Neural crest cell (in vitro differentiated cells): ENCODE measurements around the gene MUC3A. TPM values are rescaled to one million over a fixed set of nuclear protein-coding genes. Genes with fewer than 3 reads are reported as not detected.
A peak's percentile ranks its signal among the peaks of the same experiment; 100 is the strongest.
"Not testable (repeated sequence)": the region's sequence is repeated elsewhere in the genome, so short reads cannot be mapped to it uniquely, and the experiment has no call there.

Source experiments
- DNase-seq: peaks from one replicate; pipeline ENCODE4 v3.0.0; 2021; ENCODE audit warnings: low read depth, mixed read lengths, low spot score
- H3K27ac Mint-ChIP-seq: one replicate; pipeline ENCODE4 v1.8.0; 2021; ENCODE audit warnings: mild to moderate bottlenecking, mixed read lengths; ENCODE audit not compliant: unreplicated experiment
- H3K27me3 Mint-ChIP-seq: 2 replicates; pipeline ENCODE4 v1.8.0; 2021; ENCODE audit warnings: low read depth, mild to moderate bottlenecking, mixed read lengths
- H3K36me3 Mint-ChIP-seq: 2 replicates; pipeline ENCODE4 v1.8.0; 2021; ENCODE audit warnings: low read depth, mild to moderate bottlenecking, mixed read lengths
- H3K4me1 Mint-ChIP-seq: 2 replicates; pipeline ENCODE4 v1.8.0; 2021; ENCODE audit warnings: mixed read lengths
- H3K4me3 Mint-ChIP-seq: one replicate; pipeline ENCODE4 v1.8.0; 2021; ENCODE audit warnings: mild to moderate bottlenecking, mixed read lengths
- H3K9me3 Mint-ChIP-seq: 2 replicates; pipeline ENCODE4 v1.8.0; 2021; ENCODE audit warnings: mixed read lengths
- CTCF ChIP-seq: fragments of 200-600 bp; sonication (generic); conservative IDR thresholded peaks from 2 replicates; pipeline ENCODE4 v1.5.0; 2021; ENCODE audit warnings: antibody characterized with exemption, mild to moderate bottlenecking
- total RNA-seq: library from RNA; stranded (reverse); gene quantifications from 2 replicates; pipeline ENCODE4 v1.2.1, GENCODE V29; 2021

Gene MUC3A
- total RNA-seq, 1 donor from 2014 or later = 0.16 TPM

GRCh38 chr7:100975371-100975821 lies 26.1 kb downstream of the MUC3A start:
- no peak for DNase-seq
- no peaks in the 10 kb centered on the region for H3K9me3 Mint-ChIP-seq
- peaks cover 34% of the 10 kb centered on the region for H3K27me3 Mint-ChIP-seq
- no peak for TF ChIP-seq CTCF
- peaks cover 4% of the 10 kb centered on the region for H3K4me1 Mint-ChIP-seq
- H3K4me3 Mint-ChIP-seq = no peak overlapping the region
- H3K36me3 Mint-ChIP-seq = no peaks in the 10 kb centered on the region
- H3K27ac Mint-ChIP-seq = no peak overlapping the region

GRCh38 chr7:100978300-100978699 lies 29.0 kb downstream of the MUC3A start:
- Mint-ChIP-seq H3K4me3 (no peak overlapping the region), H3K27me3 (peaks cover 13% of the 10 kb centered on the region), H3K4me1 (no peaks in the 10 kb centered on the region), H3K36me3 (no peaks in the 10 kb centered on the region), H3K27ac (no peak overlapping the region), H3K9me3 (no peaks in the 10 kb centered on the region)
- no peak for TF ChIP-seq CTCF
- DNase-seq = no peak

- H3K4me1 Mint-ChIP-seq = peaks cover 5% of the 10 kb centered on the region
- H3K9me3 Mint-ChIP-seq = no peaks in the 10 kb centered on the region
- no peak overlapping the region for H3K27ac Mint-ChIP-seq
- no peak overlapping the region for H3K4me3 Mint-ChIP-seq
- no peak for DNase-seq
- no peak for TF ChIP-seq CTCF
- no peaks in the 10 kb centered on the region for H3K36me3 Mint-ChIP-seq
- no peaks in the 10 kb centered on the region for H3K27me3 Mint-ChIP-seq
These were observed 34.3 kb downstream of the MUC3A start for GRCh38 chr7:100983451-100984187.

- not testable (repeated sequence) for H3K4me3 Mint-ChIP-seq, H3K9me3 Mint-ChIP-seq, H3K27me3 Mint-ChIP-seq, DNase-seq, H3K4me1 Mint-ChIP-seq, H3K36me3 Mint-ChIP-seq, H3K27ac Mint-ChIP-seq
These were observed 35.0 kb downstream of the MUC3A start for GRCh38 chr7:100984241-100984918.

GRCh38 chr7:100985033-100985797 lies 35.9 kb downstream of the MUC3A start:
- not testable (repeated sequence) for H3K4me1 Mint-ChIP-seq, H3K27me3 Mint-ChIP-seq, DNase-seq, H3K4me3 Mint-ChIP-seq, H3K9me3 Mint-ChIP-seq, H3K36me3 Mint-ChIP-seq
- H3K27ac Mint-ChIP-seq = peak overlapping the region; percentile 75

- Mint-ChIP-seq H3K36me3 (no peaks in the 10 kb centered on the region), H3K27ac (no peak overlapping the region), H3K4me3 (no peak overlapping the region), H3K27me3 (no peaks in the 10 kb centered on the region), H3K4me1 (peaks cover 7% of the 10 kb centered on the region), H3K9me3 (no peaks in the 10 kb centered on the region)
- no peak for TF ChIP-seq CTCF
- DNase-seq = no peak
These were observed 42.3 kb downstream of the MUC3A start for GRCh38 chr7:100991631-100992030.

GRCh38 chr7:100992280-100992679 lies 42.9 kb downstream of the MUC3A start:
- not testable (repeated sequence) for H3K36me3 Mint-ChIP-seq, H3K4me1 Mint-ChIP-seq, H3K9me3 Mint-ChIP-seq, H3K27ac Mint-ChIP-seq, DNase-seq, H3K27me3 Mint-ChIP-seq, H3K4me3 Mint-ChIP-seq

- not testable (repeated sequence) for DNase-seq, H3K27me3 Mint-ChIP-seq, H3K4me3 Mint-ChIP-seq, H3K27ac Mint-ChIP-seq, H3K36me3 Mint-ChIP-seq, H3K9me3 Mint-ChIP-seq, H3K4me1 Mint-ChIP-seq
These were observed 45.3 kb downstream of the MUC3A start for GRCh38 chr7:100994671-100995070.

GRCh38 chr7:100998530-100998929 lies 49.2 kb downstream of the MUC3A start:
- H3K27ac Mint-ChIP-seq, H3K36me3 Mint-ChIP-seq, H3K9me3 Mint-ChIP-seq, DNase-seq, H3K4me1 Mint-ChIP-seq, H3K4me3 Mint-ChIP-seq, H3K27me3 Mint-ChIP-seq: not testable (repeated sequence)
